ENCODE measurements around the gene COA5.

DNA sequence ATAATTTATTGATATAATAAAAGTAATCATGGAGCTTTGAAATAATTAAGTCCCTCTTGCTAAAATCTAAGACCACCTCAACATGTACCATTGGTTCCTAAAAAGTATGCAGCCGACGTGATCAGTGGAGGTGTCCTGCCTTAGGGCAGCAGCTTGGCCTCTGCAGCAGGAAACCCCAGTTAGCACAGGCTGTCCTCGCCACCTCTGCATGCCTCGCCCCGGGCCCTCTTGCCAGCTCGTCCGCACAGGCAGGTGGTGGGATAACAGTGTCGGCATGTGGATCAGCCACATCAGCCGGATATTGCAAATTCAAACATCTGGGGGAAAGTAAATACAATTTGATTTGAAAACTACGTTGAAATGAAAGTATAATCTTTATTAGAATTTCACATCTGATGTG, 22.9 kb downstream of the COA5 start:
- TF ChIP-seq POLR2A (IDR thresholded peaks at IDR 0.05), result no peak
- TF ChIP-seq, protein P1, sequence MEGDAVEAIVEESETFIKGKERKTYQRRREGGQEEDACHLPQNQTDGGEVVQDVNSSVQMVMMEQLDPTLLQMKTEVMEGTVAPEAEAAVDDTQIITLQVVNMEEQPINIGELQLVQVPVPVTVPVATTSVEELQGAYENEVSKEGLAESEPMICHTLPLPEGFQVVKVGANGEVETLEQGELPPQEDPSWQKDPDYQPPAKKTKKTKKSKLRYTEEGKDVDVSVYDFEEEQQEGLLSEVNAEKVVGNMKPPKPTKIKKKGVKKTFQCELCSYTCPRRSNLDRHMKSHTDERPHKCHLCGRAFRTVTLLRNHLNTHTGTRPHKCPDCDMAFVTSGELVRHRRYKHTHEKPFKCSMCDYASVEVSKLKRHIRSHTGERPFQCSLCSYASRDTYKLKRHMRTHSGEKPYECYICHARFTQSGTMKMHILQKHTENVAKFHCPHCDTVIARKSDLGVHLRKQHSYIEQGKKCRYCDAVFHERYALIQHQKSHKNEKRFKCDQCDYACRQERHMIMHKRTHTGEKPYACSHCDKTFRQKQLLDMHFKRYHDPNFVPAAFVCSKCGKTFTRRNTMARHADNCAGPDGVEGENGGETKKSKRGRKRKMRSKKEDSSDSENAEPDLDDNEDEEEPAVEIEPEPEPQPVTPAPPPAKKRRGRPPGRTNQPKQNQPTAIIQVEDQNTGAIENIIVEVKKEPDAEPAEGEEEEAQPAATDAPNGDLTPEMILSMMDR (IDR thresholded peaks at IDR 0.05), result no peak
